GM21619 (cell line): ENCODE measurements around the gene HBZ.
"Not testable (repeated sequence)": the region's sequence is repeated elsewhere in the genome, so short reads cannot be mapped to it uniquely, and the experiment has no call there.

Experiments used
- ATAC-seq: cut with Tn5 transposase; IDR thresholded peaks from one replicate; pipeline ENCODE4 v1.9.1; 2021; ENCODE audit not compliant: unreplicated experiment

The HBZ gene

GRCh38 chr16:133716-134115 is 18.7 kb upstream of the HBZ start:
- ATAC-seq, result no peak

- ATAC-seq, result no peak
Measured at GRCh38 chr16:138049-138417, 14.4 kb upstream of the HBZ start.

- ATAC-seq, result no peak
Measured at GRCh38 chr16:140175-140857, 12.1 kb upstream of the HBZ start.

- ATAC-seq, result no peak
Measured at GRCh38 chr16:142405-142967, 10.0 kb upstream of the HBZ start.

GRCh38 chr16:143047-143446 is 9.4 kb upstream of the HBZ start:
- no peak for ATAC-seq

GRCh38 chr16:143456-143855 is 9.0 kb upstream of the HBZ start:
- no peak for ATAC-seq

- ATAC-seq, result no peak
Measured at GRCh38 chr16:144797-145252, 7.6 kb upstream of the HBZ start.

GRCh38 chr16:146646-147045 is 5.8 kb upstream of the HBZ start:
- no peak for ATAC-seq

GRCh38 chr16:149024-149660 is 3.3 kb upstream of the HBZ start:
- ATAC-seq, result no peak

GRCh38 chr16:153129-153521 is 681 bp downstream of the HBZ start:
- not testable (repeated sequence) for ATAC-seq

GRCh38 chr16:153550-154216 is 1.2 kb downstream of the HBZ start:
- ATAC-seq, result not testable (repeated sequence)

GRCh38 chr16:154217-155030 is 2.0 kb downstream of the HBZ start:
- ATAC-seq, result no peak

GRCh38 chr16:155031-155398 is 2.6 kb downstream of the HBZ start:
- ATAC-seq, result no peak

- no peak for ATAC-seq
Measured at GRCh38 chr16:159136-159849, 6.8 kb downstream of the HBZ start.

GRCh38 chr16:160242-160641 is 7.8 kb downstream of the HBZ start:
- ATAC-seq, result not testable (repeated sequence)

GRCh38 chr16:160691-161190 is 8.3 kb downstream of the HBZ start:
- no peak for ATAC-seq

GRCh38 chr16:162271-162991 is 10.0 kb downstream of the HBZ start:
- no peak for ATAC-seq

- ATAC-seq, result not testable (repeated sequence)
Measured at GRCh38 chr16:163139-163538, 10.7 kb downstream of the HBZ start.

- ATAC-seq, result not testable (repeated sequence)
Measured at GRCh38 chr16:163696-164095, 11.3 kb downstream of the HBZ start.
